Measurements from ENCODE around the gene TEDDM1.

Gene TEDDM1

DNA sequence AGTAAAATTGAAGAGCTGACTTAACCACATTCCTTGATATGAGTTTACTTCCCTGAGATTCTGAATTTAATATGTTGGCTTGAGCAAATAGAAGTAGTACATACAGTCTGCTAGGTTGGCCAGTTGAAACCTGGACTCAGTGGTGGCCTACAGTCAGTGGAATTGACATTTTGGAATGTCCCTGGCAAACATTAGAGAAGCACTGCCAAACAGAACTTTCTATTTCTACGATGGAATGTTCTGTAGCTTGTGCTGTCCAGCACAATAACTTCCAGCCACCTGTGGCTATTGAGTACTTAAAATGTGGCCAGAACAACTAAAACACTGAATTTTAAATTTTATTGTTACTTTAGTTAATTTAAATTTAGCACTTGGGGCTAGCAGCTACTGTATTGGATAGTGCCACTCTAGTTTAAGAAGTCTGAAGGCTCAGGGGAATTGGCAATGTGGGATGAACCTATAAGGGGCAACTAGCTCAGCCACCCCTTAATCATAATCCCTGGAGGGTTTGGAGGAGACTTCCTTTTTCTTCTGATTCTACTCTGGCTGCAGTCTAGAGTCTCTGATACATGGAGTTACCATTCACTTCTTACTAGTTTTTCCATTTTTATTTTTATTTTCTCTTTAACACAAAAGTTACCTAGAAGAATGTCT lies 10.3 kb upstream of the TEDDM1 start:
- ChIA-PET CTCF (interaction anchor here (1.1 kb wide), 1 partner anchor 14 kb away, joined by 3 read pairs; no protein-coding TSS in a partner anchor), POLR2A (no interaction called here)
- DNase-seq (ENCODE audit: low read depth, low spot score), result no peak
- no peak for TF ChIP-seq CTCF (IDR thresholded peaks at IDR 0.05; ENCODE audit: insufficient read depth, low read length, missing control alignments)
- no peak overlapping the region for H3K4me3 ChIP-seq (ENCODE audit: low read depth, low read length)

DNA sequence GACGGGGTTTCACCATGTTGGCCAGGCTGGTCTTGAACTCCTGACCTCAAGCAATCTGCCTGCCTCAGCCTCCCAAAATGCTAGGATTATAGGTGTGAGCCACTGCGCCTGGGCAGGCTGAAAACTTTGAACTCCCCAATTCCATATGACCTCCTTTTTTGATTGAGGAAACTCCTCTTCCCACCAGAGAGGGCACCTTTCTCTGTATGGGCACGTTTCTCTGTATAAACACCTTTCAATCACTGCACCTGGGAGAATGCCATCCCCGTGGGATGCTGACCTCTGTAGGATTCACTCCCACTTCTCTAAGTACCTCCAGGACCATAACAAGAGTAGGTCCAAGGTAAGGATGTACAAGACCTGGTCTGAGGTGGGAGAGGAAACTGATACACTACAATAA lies 9.7 kb upstream of the TEDDM1 start:
- no peak overlapping the region for H3K4me3 ChIP-seq (ENCODE audit: low read depth, low read length)
- DNase-seq (ENCODE audit: low read depth, low spot score), result no peak
- TF ChIP-seq CTCF (IDR thresholded peaks at IDR 0.05; ENCODE audit: insufficient read depth, low read length, missing control alignments), result no peak
- POLR2A ChIA-PET, result no interaction called here
- CTCF ChIA-PET, result interaction anchor here (1.1 kb wide), 1 partner anchor 13 kb away, joined by 3 read pairs; no protein-coding TSS in a partner anchor

GRCh38 chr1:182408435-182409075 lies 8.1 kb upstream of the TEDDM1 start:
- ChIA-PET CTCF (interaction anchor here (0.7 to 5.0 kb wide), 3 partner anchors 10 to 265 kb away, joined by 3 to 25 read pairs (median 12); no protein-coding TSS in a partner anchor), POLR2A (no interaction called here)
- no peak overlapping the region for H3K4me3 ChIP-seq (ENCODE audit: low read depth, low read length)
- TF ChIP-seq CTCF (IDR thresholded peaks at IDR 0.05; ENCODE audit: insufficient read depth, low read length, missing control alignments), result no peak
- no peak for DNase-seq (ENCODE audit: low read depth, low spot score)

GRCh38 chr1:182407724-182408123 lies 7.3 kb upstream of the TEDDM1 start:
- no peak for TF ChIP-seq CTCF (IDR thresholded peaks at IDR 0.05; ENCODE audit: insufficient read depth, low read length, missing control alignments)
- CTCF ChIA-PET, result interaction anchor here (3.0 to 5.0 kb wide), 2 partner anchors 11 to 264 kb away, joined by 12 to 25 read pairs; no protein-coding TSS in a partner anchor
- no peak for DNase-seq (ENCODE audit: low read depth, low spot score)
- H3K4me3 ChIP-seq (ENCODE audit: low read depth, low read length), result no peak overlapping the region
- POLR2A ChIA-PET, result no interaction called here

- TF ChIP-seq CTCF (IDR thresholded peaks at IDR 0.05; ENCODE audit: insufficient read depth, low read length, missing control alignments), result no peak
- CTCF ChIA-PET, result interaction anchor here (1.3 to 5.0 kb wide), 3 partner anchors 9 to 263 kb away, joined by 3 to 25 read pairs (median 12); no protein-coding TSS in a partner anchor
- POLR2A ChIA-PET, result no interaction called here
- H3K4me3 ChIP-seq (ENCODE audit: low read depth, low read length), result no peak overlapping the region
- no peak for DNase-seq (ENCODE audit: low read depth, low spot score)
Measured at GRCh38 chr1:182406012-182406411, 5.5 kb upstream of the TEDDM1 start.

DNA sequence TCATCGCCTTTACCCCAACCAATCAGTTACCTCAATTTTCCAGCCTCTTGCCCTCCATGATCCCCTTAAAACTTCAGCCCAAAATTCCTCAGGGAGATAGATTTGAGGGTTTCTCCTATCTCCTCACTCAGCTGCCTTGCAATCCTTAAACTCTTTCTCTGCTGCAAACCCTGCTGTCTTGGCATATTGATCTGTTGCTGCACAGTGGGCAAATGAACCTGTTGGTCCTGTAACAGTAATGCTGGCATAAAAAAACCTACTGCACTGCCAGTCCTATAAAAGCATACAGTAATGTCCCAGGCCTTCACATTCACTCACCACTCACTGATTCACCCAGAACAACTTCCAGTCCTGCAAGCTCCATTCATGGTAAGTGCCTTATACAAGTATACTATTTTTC lies 5.1 kb upstream of the TEDDM1 start:
- ChIA-PET POLR2A (no interaction called here), CTCF (interaction anchor here (1.2 to 5.0 kb wide), 3 partner anchors 9 to 327 kb away, joined by 3 to 25 read pairs (median 7); no protein-coding TSS in a partner anchor)
- no peak for DNase-seq (ENCODE audit: low read depth, low spot score)
- TF ChIP-seq CTCF (IDR thresholded peaks at IDR 0.05; ENCODE audit: insufficient read depth, low read length, missing control alignments), result no peak
- no peak overlapping the region for H3K4me3 ChIP-seq (ENCODE audit: low read depth, low read length)

All from AG04449 (cell line).